HG03520 (cell line): ENCODE data around the gene FAHD2A.
"Not testable (repeated sequence)": the region's sequence is repeated elsewhere in the genome, so short reads cannot be mapped to it uniquely, and the experiment has no call there.

Source experiments
- ATAC-seq: cut with Tn5 transposase; IDR thresholded peaks from one replicate; pipeline ENCODE4 v1.9.1; 2021; ENCODE audit warnings: mild to moderate bottlenecking, moderate library complexity; ENCODE audit not compliant: unreplicated experiment

The FAHD2A gene

DNA sequence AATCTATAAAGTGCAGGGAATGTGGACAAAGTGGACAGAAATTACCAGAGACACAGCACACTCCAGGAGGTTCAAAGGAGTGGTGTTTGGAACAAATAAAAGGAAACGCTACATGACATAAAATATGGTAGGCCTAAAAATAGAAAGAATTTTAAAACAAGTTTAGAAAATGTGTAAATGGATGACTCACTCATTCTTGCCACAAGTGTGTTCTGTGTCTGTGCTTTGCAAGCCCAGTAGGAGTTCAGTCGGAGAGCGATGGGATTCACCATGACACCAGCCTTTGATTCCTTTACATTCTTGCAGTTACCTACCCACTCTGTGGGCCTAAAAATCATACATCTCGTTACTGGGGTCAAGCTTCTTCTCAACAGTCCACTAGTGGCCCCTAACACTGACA lies 30.9 kb downstream of the FAHD2A start:
- ATAC-seq = not testable (repeated sequence)

GRCh38 chr2:95433973-95434372 lies 31.5 kb downstream of the FAHD2A start:
- not testable (repeated sequence) for ATAC-seq

DNA sequence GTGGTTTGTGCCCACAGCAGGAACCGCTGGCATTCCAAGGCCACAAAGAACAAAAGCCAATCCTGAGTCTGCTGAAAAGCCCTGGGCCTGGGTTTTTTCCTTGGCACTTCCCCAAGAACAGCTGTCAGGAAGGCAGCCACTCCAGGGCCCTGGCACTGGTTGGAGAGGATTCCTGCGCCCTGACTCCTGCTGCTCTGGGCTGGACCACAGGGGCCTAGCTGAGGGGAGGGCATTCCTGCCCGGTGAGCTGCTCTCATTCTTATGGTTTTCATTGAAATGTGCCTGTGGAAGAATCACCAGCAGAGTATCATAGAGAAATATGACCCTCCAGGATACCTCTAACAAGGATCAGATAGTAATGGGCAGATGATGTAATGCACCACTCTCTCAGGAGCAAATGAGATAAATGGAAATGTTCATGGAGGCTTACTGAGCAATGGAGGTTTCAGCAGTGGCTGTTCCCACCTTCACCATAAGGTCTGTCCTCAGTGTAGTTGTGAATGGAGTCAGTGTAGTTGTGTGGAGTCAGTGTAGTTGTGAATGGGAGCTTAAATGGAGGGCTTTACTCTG lies 32.1 kb downstream of the FAHD2A start:
- not testable (repeated sequence) for ATAC-seq

DNA sequence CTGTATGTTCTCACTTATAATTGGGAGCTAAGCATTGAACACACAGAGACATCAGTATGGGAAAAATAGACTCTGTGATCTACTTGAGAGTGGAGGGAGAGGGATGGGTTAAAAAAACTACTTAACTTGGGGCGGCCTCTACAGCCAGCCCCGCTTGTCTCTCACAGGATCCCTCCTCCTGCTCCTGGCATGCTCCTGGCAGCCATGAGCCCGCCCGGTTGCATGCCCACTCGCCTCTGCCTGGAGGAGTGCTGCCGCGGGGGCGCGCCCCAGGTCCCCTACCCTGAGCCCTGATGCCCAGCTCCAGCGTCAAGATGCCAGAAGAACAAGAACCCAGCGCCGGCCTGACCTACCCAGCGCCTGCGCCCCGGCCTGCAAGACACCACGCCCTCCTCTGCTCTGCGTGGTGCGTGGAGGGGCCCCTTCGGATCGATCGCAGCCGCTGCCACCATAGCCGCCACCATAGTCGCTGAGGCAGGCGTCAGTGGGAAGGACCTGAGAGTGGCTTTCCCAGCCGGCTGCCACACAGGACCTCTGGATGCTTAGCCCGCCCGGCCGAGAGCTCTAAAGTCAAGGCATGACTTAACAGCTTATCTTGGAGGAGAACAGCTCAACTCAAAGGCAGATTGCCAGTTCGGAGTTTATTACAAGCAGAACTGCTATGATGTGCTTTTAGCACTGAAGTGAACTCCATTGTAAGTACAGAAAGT lies 32.8 kb downstream of the FAHD2A start:
- ATAC-seq = not testable (repeated sequence)

DNA sequence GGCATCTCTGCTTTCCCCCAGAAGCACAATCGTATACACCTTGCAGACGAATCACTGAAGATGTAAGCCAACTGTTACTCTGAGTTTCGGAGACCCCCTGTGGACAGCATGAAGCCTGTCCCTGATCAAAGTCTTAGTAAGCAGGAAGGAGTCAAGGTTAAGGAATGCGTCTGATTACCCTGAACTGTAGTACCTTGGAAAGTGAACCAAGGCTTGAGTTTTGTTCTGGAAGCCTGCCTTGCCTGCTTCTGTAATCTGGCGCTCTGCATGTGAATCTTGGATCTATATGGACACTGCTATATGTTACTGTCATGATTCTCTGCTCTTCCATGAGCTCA lies 33.3 kb downstream of the FAHD2A start:
- not testable (repeated sequence) for ATAC-seq

- ATAC-seq = not testable (repeated sequence)
Measured at GRCh38 chr2:95442474-95443099, 40.1 kb downstream of the FAHD2A start.

- not testable (repeated sequence) for ATAC-seq
Measured at GRCh38 chr2:95445317-95445716, 42.8 kb downstream of the FAHD2A start.

- ATAC-seq = not testable (repeated sequence)
Measured at GRCh38 chr2:95463292-95463691, 60.8 kb downstream of the FAHD2A start.
